ENCODE data around the gene ARRDC4. TPM values are rescaled to one million over a fixed set of nuclear protein-coding genes. Genes with fewer than 3 reads are reported as not detected.
A peak's percentile ranks its signal among the peaks of the same experiment; 100 is the strongest.

ARRDC4 gene
- total and polyA plus RNA-seq, 9 of the 15 experiments (the other 6 are each of a cell fraction or from before 2014, with no cell fraction given), result 4.3 to 16.1 (median 14.4) TPM

DNA sequence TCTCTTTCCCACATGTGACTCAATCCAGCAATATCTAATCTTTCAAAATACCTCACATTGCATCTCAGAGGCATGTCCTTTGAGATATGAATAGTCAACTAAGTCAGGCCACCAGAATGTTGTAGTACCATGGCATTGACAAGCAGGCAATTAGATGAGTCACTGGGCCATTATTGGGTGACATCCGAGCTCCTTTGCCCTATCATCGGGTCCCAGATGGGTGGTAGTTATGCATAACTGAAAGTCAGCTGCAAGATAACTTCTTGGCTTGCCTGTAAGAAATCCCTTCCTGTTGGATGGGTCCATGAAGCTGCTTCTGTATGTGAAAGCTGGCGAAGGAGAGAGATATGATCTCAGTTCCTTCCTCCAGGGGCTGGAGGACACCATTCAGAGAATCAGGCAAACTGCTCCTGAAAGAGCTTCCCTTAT is 32.8 kb downstream of the ARRDC4 start (continued):
- TF ChIP-seq ATF7 (IDR thresholded peaks at IDR 0.05) (peak; percentile 74), TEAD2 (tag; IDR thresholded peaks at IDR 0.05) (no peak), PRPF4 (IDR thresholded peaks at IDR 0.05; ENCODE audit: insufficient read depth, low read depth, low read length, poor library complexity, severe bottlenecking) (no peak), DPF2 (IDR thresholded peaks at IDR 0.05) (peak; percentile 75), CHD2 (IDR thresholded peaks at IDR 0.05; ENCODE audit: low read depth, low read length) (no peak), ZFX (CRISPR knock-in tag; IDR thresholded peaks at IDR 0.05) (no peak), HNRNPUL1 (IDR thresholded peaks at IDR 0.05; ENCODE audit: low read length) (no peak), GATAD2B (IDR thresholded peaks at IDR 0.05; ENCODE audit: borderline replicate concordance) (no peak), TCFL5 (CRISPR knock-in tag; conservative IDR thresholded peaks at IDR 0.05) (no peak), KAT8 (IDR thresholded peaks at IDR 0.05; ENCODE audit: low read depth) (no peak), RCOR1 (IDR thresholded peaks at IDR 0.05; ENCODE audit: borderline replicate concordance in 1 of 2, low read depth in 2 of 2, low read length in 2 of 2) (peak in 1 of 2 experiments; percentile 97; a peak in 2 of 4 replicates)
- TF ChIP-seq, protein P1, sequence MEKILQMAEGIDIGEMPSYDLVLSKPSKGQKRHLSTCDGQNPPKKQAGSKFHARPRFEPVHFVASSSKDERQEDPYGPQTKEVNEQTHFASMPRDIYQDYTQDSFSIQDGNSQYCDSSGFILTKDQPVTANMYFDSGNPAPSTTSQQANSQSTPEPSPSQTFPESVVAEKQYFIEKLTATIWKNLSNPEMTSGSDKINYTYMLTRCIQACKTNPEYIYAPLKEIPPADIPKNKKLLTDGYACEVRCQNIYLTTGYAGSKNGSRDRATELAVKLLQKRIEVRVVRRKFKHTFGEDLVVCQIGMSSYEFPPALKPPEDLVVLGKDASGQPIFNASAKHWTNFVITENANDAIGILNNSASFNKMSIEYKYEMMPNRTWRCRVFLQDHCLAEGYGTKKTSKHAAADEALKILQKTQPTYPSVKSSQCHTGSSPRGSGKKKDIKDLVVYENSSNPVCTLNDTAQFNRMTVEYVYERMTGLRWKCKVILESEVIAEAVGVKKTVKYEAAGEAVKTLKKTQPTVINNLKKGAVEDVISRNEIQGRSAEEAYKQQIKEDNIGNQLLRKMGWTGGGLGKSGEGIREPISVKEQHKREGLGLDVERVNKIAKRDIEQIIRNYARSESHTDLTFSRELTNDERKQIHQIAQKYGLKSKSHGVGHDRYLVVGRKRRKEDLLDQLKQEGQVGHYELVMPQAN (IDR thresholded peaks at IDR 0.05; ENCODE audit: borderline replicate concordance), result no peak
- TF ChIP-seq, protein P2, sequence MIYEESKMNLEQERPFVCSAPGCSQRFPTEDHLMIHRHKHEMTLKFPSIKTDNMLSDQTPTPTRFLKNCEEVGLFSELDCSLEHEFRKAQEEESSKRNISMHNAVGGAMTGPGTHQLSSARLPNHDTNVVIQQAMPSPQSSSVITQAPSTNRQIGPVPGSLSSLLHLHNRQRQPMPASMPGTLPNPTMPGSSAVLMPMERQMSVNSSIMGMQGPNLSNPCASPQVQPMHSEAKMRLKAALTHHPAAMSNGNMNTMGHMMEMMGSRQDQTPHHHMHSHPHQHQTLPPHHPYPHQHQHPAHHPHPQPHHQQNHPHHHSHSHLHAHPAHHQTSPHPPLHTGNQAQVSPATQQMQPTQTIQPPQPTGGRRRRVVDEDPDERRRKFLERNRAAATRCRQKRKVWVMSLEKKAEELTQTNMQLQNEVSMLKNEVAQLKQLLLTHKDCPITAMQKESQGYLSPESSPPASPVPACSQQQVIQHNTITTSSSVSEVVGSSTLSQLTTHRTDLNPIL (CRISPR knock-in tag; IDR thresholded peaks at IDR 0.05), result no peak
- TF ChIP-seq, protein P3, sequence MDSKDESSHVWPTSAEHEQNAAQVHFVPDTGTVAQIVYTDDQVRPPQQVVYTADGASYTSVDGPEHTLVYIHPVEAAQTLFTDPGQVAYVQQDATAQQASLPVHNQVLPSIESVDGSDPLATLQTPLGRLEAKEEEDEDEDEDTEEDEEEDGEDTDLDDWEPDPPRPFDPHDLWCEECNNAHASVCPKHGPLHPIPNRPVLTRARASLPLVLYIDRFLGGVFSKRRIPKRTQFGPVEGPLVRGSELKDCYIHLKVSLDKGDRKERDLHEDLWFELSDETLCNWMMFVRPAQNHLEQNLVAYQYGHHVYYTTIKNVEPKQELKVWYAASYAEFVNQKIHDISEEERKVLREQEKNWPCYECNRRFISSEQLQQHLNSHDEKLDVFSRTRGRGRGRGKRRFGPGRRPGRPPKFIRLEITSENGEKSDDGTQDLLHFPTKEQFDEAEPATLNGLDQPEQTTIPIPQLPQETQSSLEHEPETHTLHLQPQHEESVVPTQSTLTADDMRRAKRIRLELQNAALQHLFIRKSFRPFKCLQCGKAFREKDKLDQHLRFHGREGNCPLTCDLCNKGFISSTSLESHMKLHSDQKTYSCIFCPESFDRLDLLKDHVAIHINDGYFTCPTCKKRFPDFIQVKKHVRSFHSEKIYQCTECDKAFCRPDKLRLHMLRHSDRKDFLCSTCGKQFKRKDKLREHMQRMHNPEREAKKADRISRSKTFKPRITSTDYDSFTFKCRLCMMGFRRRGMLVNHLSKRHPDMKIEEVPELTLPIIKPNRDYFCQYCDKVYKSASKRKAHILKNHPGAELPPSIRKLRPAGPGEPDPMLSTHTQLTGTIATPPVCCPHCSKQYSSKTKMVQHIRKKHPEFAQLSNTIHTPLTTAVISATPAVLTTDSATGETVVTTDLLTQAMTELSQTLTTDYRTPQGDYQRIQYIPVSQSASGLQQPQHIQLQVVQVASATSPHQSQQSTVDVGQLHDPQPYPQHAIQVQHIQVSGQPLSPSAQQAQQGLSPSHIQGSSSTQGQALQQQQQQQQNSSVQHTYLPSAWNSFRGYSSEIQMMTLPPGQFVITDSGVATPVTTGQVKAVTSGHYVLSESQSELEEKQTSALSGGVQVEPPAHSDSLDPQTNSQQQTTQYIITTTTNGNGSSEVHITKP (IDR thresholded peaks at IDR 0.05; ENCODE audit: partially characterized antibody), result peak; percentile 67
- TF ChIP-seq, protein P4, sequence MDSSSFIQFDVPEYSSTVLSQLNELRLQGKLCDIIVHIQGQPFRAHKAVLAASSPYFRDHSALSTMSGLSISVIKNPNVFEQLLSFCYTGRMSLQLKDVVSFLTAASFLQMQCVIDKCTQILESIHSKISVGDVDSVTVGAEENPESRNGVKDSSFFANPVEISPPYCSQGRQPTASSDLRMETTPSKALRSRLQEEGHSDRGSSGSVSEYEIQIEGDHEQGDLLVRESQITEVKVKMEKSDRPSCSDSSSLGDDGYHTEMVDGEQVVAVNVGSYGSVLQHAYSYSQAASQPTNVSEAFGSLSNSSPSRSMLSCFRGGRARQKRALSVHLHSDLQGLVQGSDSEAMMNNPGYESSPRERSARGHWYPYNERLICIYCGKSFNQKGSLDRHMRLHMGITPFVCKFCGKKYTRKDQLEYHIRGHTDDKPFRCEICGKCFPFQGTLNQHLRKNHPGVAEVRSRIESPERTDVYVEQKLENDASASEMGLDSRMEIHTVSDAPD (CRISPR knock-in tag; IDR thresholded peaks at IDR 0.05), result no peak
- TF ChIP-seq, protein P5, sequence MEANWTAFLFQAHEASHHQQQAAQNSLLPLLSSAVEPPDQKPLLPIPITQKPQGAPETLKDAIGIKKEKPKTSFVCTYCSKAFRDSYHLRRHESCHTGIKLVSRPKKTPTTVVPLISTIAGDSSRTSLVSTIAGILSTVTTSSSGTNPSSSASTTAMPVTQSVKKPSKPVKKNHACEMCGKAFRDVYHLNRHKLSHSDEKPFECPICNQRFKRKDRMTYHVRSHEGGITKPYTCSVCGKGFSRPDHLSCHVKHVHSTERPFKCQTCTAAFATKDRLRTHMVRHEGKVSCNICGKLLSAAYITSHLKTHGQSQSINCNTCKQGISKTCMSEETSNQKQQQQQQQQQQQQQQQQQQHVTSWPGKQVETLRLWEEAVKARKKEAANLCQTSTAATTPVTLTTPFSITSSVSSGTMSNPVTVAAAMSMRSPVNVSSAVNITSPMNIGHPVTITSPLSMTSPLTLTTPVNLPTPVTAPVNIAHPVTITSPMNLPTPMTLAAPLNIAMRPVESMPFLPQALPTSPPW (CRISPR knock-in tag; IDR thresholded peaks at IDR 0.05), result peak; percentile 34; the same call in 1 of the 2 replicates
